ENCODE results near the gene PAXX.

Gene PAXX

DNA sequence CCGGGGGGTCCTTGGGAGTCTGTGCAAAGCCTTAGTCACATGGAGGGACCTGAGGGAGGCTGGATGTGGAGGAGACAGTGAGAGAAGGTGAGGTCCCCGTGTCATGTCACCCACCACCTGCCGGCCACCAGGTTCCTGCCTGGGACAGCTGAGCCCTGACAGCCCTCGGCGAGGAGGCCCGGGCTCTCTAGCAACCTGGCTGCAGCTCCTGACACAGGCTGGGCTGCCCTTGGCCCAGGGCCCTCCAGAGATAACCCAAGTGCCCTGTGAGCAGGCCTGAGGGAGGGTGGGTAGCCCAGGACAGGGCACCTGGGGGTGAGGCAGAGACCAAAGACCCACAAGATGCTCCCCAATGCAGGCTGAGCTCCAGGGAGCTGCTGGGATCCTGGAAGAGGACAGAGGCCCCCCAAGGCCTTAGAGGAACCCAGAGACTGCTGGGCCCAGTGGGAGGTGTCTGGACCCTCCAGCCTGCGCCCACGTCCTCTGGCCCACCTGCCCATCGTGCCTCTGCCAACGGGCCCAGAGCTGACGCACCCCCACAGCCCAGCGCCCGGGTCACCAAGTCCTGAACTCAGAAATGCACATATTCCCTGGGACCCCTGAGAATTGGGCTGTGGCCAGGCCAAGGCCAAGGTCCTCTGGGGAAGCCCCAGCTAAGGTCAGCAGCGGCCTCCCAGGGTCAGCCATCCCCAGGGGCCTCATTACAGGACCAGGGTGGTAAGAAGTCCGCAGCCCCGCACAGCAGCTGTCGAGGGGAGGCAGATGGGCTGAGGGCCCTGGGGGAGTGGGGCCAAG is 23.7 kb upstream of the PAXX start:
- DNase-seq (ENCODE audit: low read depth in 2 of 2), result no peak

DNA sequence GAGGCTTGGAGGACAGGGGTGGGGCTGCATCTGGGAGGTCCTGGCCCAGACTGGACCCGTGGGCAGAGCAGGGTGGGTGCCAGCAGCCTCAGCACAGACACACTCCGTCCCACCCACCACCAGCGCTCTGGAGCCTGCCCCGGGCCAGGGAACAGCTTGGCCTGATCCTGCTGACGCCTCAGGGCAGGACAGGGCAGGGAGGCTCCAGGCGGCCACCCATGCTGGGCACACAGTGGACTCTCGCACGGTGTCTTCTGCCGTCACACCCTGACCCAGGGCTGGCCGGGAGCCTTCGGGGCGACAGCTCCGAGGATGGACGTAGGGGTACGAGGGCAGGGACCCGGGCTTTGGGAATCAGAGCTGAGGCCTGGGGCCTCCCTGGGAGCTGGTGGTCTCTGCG is 23.1 kb upstream of the PAXX start:
- DNase-seq (ENCODE audit: low read depth in 2 of 2), result no peak

- no peak for DNase-seq (ENCODE audit: low read depth in 2 of 2)
Observed at GRCh38 chr9:136969774-136970173, 22.4 kb upstream of the PAXX start.

DNA sequence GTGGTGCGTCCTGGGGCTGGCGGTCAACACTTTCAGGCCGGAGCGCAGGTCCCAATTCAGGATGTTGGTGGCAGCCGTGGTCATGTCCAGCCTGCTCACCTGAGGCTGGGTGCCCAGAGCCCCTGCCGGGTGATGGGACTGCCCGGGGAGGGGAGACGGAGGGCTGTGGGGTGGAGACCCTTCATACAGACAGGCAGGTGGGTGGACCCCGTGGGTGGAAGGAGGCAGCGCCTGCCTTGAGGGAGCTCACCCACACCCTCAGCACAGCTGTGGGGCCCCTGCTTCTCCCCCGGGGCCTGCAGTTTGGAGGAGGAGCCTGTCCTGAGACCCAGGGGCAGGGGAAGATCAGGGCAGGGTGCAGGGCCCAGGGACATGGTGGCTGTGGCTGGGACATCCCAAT is 21.9 kb upstream of the PAXX start:
- no peak for DNase-seq (ENCODE audit: low read depth in 2 of 2)

- no peak for DNase-seq (ENCODE audit: low read depth in 2 of 2)
Observed at GRCh38 chr9:136971746-136972145, 20.5 kb upstream of the PAXX start.

DNA sequence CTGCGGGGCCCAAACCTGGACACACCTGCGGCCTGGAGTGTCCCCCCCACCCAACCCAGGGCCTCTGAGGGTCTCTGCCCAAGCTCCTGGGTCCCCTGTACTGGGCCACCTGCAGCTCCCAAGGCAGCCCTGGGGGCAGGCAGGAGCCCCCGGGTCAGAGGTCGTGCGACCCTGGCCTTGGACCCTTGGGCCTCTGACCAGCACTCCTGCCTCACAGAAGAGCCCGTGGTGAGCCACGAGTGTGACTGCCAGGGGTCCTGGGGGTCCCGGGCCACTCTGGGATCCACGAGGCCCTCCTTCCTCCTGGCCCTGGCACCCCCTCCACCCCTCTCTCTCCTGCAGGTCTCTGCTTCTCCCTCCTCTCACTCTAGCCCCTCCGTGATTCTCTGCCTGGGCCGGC is 19.9 kb upstream of the PAXX start:
- no peak for DNase-seq (ENCODE audit: low read depth in 2 of 2)

- no peak for DNase-seq (ENCODE audit: low read depth in 2 of 2)
Observed at GRCh38 chr9:136972743-136973142, 19.5 kb upstream of the PAXX start.

DNA sequence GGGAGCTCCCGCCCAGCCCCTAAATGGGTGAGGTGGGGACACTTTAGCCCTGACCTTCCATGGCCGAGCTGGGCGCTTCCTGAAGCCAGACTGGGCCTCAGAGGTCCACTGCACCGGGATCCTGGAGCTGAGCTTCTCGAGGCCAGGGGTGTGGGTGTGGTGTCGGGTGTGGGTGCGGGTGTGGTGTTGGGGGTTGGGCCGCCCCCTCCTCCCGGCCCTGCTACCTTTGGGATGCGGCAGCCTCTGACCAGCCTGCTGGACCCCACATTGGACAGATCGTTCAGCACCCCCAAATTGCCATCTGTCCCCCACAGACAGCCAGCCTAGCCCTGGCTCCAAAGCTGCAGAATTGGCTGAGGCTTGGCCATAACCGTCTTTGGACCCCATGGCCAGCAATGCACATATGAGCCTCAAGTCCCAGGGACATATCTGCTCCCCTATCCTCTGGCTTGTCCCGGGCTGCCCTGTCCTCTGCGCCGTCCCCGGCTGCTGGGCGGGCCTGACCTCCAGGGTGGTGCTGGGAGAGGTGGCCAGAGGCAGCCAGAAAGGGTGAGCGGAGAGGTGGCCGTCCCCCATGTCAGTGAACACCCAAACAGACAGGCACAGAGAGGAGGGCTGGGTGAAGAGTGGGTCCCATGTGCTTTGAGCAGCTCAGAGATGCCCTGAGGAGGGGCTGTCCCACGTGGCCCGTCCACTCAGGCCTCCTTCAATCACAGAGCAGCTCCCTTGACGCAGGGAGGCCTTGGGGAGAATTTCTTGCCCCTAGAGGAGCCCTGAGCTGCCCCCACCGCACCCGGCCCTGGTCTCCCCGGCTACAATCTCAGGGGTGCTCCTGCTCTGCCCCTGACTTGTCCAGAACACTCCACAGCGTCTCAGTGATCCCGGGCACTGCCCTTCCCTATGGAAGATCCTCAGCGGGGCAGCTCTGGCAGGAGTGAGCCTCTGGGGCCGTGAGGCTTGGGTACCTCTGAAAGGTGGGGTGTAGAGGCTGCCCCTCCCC is 18.3 kb upstream of the PAXX start:
- DNase-seq (ENCODE audit: low read depth in 2 of 2), result no peak

GRCh38 chr9:136974817-136975535 is 17.2 kb upstream of the PAXX start:
- DNase-seq (ENCODE audit: low read depth in 2 of 2), result no peak

DNA sequence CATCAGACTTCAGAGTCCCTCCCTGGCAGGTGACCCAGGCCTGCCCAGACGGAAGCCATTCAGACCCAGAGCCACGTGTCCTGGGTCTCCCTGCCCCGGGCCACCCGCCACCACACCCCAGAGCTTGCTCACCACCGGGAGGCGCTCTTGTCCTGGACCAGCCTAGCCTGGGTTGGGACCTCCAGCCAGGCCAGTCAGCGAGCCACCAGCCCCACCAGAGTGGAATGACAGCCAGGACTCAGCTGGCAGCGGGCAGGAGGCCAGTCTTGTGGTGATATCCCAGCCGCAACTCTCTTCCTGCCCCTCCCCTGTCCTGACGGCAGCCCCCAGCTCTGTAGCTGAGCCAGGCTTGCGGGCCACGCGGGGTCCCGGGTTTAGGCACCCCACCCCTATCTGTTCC is 16.6 kb upstream of the PAXX start:
- no peak for DNase-seq (ENCODE audit: low read depth in 2 of 2)

DNA sequence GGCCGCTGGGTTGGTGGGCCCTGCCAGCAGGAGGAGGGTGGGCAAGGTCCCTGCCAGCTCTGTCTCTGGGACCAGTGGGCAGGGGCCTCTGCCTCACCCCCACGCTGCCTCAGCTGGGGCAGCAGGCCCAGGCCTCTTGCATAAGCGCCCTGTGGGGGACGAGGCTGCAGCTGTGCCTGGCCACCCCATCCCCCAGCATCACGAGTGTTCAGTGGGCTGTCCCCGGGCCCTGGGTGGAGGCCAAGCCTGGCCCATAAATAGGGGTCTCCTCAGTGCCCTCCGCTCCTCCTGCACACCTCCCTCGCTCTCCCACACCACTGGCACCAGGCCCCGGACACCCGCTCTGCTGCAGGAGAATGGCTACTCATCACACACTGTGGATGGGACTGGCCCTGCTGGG is 15.0 kb upstream of the PAXX start, which contains the start of gene PTGDS:
Gene PTGDS (plus strand): TSS at position 282 of the 400 bp plus-strand sequence. CDS start 75 bp downstream, at position 357.
- no peak for DNase-seq (ENCODE audit: low read depth in 2 of 2)

- no peak for DNase-seq (ENCODE audit: low read depth in 2 of 2)
Observed at GRCh38 chr9:136977649-136978072, 14.6 kb upstream of the PAXX start.

DNA sequence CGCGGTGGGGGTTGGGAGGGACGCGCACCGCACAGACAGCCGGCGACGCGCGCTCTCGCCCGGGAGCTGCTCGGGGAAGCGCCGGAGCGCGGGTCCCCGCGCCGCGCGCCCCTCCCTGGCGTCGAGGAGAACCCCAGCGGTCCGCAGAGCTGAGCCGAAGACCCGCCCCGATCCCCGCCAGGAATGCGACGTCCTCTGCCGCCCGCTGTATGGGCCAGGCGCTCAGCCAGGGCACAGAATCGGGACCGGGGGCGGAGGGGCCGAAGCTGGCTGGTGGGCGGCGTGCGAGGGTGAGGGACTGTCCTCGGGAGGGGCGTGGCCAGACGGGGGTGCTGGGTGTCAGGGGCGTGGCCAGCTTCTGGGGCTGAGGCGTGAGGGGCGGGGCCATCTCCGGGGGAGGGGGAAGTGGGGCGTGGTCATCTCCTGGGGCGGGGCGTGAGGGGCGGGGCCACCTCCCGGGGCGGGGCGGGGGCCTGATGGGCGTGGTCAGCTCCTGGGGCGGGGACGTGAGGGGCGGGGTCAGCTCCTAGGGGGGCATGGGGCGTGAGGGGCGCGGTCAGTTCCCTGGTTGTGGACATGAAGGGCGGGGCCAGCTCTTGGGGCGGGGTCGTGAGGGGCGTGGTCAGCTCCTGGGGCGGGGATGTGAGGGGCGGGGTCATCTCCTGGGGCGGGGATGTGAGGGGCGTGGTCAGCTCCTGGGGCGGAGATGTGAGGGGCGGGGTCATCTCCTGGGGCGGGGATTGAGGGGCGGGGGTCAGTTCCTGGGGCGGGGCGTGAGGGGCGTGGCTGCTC is 14.0 kb upstream of the PAXX start:
- DNase-seq (ENCODE audit: low read depth in 2 of 2), result peak; percentile 43 to 57

DNA sequence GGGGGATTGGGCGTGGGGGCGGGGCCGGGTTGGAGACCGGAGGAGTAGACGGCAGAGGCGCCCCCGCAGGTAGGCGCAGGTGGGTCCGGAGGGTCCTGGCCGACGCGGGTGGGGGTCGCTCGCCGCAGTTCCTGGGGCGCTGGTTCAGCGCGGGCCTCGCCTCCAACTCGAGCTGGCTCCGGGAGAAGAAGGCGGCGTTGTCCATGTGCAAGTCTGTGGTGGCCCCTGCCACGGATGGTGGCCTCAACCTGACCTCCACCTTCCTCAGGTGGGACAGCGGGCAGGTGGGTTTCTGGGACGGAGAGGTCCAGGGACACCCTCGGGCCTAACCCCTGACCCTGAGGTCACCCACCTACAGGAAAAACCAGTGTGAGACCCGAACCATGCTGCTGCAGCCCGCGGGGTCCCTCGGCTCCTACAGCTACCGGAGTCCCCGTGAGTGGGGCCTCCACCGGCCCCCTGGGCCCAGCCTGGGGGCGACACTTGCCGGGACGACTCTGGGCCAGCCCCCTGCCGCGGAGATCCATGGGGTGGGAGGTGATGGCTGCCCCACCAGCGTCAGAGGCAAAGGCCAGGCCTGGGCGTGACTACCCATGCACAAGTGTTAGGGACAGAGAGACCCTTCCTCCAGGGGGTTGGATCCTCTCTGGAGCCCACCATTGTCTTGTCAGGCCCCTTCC is 13.2 kb upstream of the PAXX start:
- DNase-seq (ENCODE audit: low read depth in 2 of 2), result no peak

- no peak for DNase-seq (ENCODE audit: low read depth in 2 of 2)
Observed at GRCh38 chr9:136979769-136980587, 12.2 kb upstream of the PAXX start.

DNA sequence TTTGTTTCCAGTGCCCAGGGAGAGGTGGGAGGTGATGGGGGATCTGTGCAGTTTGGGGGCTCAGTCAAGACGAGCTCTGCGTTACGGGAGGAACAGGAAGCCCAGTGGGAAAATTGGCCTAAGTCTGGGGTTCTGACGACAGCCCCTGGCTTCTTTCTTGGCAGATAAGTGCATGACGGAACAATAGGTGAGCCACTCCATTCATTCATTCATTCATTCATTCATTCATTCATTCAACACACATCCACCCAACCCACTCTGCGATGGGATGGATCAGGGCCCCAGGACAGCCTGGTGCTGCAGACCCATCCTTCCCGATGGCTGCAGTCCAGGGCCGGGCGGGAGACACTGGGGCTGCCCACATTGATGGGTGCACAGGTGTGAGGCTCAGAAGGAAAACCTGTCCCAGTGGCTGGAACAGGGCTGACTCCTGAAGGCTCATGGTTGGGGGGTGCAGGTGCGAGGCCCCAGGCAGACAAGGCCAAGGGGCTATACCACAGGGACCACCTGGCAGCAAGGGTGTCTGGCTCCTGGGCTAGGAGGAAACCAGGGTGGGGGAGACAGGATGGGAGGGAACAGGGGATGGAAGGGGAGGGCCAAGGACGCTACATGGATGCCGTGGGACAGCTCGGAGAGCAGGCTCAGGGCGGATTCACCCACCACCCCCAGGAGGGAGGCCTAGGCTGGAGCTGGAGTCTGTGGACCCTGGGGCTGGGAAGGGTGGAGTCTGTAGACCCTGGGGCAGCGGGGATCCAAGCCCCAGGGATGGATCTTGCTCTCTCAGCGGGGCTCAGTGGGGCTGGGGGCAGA is 11.3 kb upstream of the PAXX start:
- DNase-seq (ENCODE audit: low read depth in 2 of 2), result no peak

GRCh38 chr9:136981588-136982231 is 10.5 kb upstream of the PAXX start:
- DNase-seq (ENCODE audit: low read depth in 2 of 2), result no peak
